Measurements from ENCODE around the gene ELK3.

GRCh38 chr12:96167492-96167891 lies 26.7 kb upstream of the ELK3 start:
- TF ChIP-seq CTCF (conservative IDR thresholded peaks at IDR 0.05 in 1 of 2, IDR thresholded peaks at IDR 0.05 in 1 of 2; ENCODE audit: extremely low read depth in 1 of 2, insufficient read depth in 1 of 2, low read depth in 1 of 2, low read length in 2 of 2) (no peak), EZH2 (IDR thresholded peaks at IDR 0.05; ENCODE audit: borderline replicate concordance, low read length) (no peak)

Data from mammary epithelial cell (primary cell).